GM23248 (cell line): ENCODE measurements around the gene HDGFL2.

Source experiments
- EZH2 ChIP-seq: fragments of 200-600 bp; sonication (generic); IDR thresholded peaks from 2 replicates; pipeline ENCODE4 v1.6.1; 2018; ENCODE audit warnings: antibody characterized with exemption, mild to moderate bottlenecking; ENCODE audit not compliant: insufficient read depth, poor library complexity, severe bottlenecking
- EZH2phosphoT487 ChIP-seq: fragments of 200-600 bp; sonication (generic); IDR thresholded peaks from 2 replicates; pipeline ENCODE4 v1.6.1; 2018; ENCODE audit warnings: antibody characterized with exemption, moderate library complexity, mild to moderate bottlenecking, low read depth; ENCODE audit not compliant: insufficient read depth

DNA sequence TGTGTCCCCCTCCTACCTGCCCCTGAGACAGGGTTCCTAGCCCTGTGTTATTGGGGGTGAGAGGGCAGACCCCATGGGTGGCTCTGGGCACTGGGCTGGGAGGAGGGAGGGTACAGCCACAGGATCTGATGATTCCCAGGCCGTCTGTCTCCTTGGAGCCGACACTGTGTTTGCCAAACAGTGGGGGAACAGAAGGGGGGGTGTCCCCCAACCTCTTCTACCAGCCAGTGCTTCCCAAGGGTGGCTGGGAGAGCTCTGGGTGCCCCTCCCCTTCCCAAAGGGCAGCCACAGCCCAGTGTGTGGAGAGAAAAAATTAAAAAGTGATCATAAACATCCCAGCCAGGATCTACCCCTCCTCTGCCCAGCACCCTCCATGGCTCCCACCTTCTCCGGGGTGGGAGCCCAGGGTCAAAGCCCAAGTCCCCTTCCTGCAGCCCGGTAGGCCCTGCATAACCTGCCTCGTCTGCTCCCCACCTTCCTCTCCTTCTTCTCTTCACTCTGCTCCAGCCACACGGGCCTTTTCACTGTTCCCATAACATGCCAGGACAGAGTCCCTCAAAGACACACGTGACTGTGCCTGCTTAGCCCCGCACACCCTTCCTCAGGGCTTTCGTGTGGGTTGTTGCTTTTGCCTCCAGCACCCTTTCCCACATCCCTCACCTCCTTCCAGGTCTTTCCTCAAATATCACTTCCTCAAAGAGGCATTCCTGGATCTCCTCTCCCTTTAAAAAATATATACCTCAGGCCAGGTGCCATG lies 47.6 kb downstream of the HDGFL2 start:
- no peak for TF ChIP-seq EZH2
- no peak for TF ChIP-seq EZH2phosphoT487
